ENCODE measurements around the gene CYP46A1. TPM values are rescaled to one million over a fixed set of nuclear protein-coding genes. Genes with fewer than 3 reads are reported as not detected.
A peak's percentile ranks its signal among the peaks of the same experiment; 100 is the strongest.
"Not testable (repeated sequence)": the region's sequence is repeated elsewhere in the genome, so short reads cannot be mapped to it uniquely, and the experiment has no call there.

Gene CYP46A1
- total RNA-seq, 2 experiments from 2014 or later = 0.05 to 0.23 TPM

DNA sequence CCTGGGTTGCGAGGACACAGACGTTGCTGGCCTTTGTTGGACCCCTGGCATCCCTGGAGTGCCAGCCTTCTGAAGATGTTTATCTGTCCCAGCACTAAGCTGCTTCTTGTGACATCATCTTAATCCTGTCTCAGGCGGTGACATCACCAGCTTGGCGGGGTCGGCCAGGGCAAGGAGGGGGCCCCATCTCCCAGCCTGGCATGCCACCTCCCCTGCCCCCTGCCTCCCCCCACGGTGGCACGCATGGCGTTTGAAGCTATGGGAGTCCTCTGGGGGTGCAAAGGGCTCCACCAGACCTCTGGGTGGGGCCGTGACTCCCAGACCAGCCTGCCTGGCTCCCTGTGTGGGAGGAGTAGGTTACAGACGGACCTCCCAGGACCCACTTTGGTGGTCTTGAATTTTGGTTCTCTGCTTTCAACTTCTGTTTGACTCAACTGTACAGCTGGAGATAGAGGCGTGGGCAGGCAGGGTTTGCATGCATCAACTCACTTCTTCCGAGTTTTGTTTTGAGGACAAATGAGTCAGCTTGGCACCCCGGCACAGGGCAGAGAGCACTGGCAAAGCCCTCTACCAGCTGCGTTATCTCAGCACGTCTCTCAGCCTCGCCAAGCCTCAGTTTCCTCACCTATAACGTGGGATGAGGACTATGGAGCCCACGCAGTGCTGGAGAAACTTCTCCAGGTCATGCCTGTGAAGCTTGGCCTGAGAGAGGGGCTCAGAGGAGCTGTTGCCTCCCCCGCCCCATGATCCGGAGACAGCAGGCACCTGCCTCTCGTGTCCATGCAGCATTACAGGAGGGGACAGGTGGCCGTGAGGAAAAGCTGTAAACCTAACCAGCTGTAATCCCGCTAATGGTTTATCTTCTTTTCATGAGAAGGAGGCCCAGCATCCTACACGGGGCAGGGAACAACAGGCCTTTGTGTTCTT lies 70.3 kb downstream of the CYP46A1 start:
- no peak overlapping the region for H3K27ac Mint-ChIP-seq
- no peaks in the 10 kb centered on the region for H3K9me3 Mint-ChIP-seq (ENCODE audit: low read depth)
- H3K4me1 Mint-ChIP-seq = peaks cover 7% of the 10 kb centered on the region
- peaks cover 26% of the 10 kb centered on the region for H3K27me3 Mint-ChIP-seq
- DNase-seq = peak; percentile 57
- ATAC-seq = peak; percentile 67
- POLR2A ChIA-PET = no interaction called here
- intact Hi-C loops (cut with DNase I, micrococcal nuclease) = no loop called here
- no peaks in the 10 kb centered on the region for H3K36me3 Mint-ChIP-seq (ENCODE audit: low read depth)
- CTCF ChIA-PET = interaction anchor here (0.5 to 0.8 kb wide), 8 partner anchors 10 to 737 kb away, joined by 3 to 4 read pairs (median 3); no protein-coding TSS in a partner anchor
- no peak overlapping the region for H3K4me3 Mint-ChIP-seq

DNA sequence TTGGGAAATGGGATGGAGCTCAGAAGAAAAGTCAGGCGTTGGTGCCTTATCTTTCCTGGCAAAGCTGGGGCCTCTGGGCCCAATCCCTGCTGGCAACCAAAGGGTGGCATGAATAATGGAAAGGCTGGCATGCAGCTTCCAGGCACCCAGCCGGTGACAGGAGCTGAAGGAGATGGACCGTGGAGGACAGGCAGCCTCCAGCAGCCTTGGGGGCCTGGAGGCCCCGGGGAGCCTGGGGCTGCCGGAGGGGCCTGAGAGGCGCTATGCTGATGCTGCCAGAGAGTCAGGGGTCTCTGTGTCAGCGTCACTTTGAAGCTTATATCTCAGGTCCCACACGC lies 70.9 kb downstream of the CYP46A1 start:
- ChIA-PET POLR2A (no interaction called here), CTCF (interaction anchor here (0.5 to 0.8 kb wide), 5 partner anchors 11 to 200 kb away, joined by 3 to 4 read pairs (median 3); no protein-coding TSS in a partner anchor)
- ATAC-seq = no peak
- Mint-ChIP-seq H3K27me3 (peaks cover 24% of the 10 kb centered on the region), H3K9me3 (ENCODE audit: low read depth) (no peaks in the 10 kb centered on the region), H3K27ac (no peak overlapping the region), H3K4me3 (no peak overlapping the region), H3K4me1 (peaks cover 7% of the 10 kb centered on the region), H3K36me3 (ENCODE audit: low read depth) (no peaks in the 10 kb centered on the region)
- DNase-seq = no peak
- intact Hi-C loops (cut with DNase I, micrococcal nuclease) = no loop called here

DNA sequence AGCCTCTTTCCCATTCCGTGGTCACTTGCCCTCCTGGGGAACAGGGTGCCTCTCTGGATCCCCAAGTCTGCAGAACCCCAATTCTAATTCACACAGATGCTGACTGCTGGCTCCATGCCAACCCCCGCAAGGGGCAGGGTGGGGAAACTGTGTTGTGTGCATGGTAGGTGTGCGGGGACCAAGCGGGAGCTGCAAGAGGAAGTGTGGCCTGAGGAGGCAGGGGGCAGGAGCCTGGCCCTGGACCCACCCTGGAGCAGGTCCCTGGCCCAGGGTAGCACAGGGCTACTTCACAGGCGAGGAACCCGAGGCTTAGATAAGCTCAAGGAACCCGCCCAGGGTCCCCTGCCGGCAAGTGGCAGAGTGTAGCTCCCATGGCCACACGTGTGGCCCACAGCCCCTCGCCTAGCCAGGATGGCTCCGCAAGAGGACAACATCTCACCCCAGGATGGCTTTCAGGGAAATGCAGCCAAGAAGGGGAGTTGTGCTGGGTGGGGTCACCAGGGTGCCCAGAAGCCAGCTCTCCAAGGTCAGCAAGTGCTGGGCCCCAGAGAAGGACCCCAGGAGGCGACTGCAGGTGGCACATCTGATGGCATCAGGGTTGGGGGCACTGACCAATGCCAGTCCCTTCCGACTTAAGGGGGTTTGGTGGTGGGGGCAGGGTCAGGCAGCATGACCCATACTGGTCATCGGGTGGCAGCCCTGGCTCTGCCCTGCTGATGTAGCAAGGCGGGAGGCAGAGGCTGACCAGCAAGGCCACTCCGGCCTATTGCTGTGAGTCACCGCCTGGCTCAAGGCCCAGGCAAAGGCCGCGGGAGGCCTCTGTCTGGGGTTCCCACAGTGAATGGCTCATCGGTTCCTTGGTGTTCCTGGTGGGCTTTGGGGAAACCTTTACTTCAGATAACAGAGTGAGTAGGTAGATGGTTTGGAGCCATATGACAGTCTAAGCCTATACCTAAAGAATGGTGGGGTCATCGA lies 71.8 kb downstream of the CYP46A1 start:
- ATAC-seq = no peak
- POLR2A ChIA-PET = no interaction called here
- CTCF ChIA-PET = interaction anchor here (0.7 kb wide), 1 partner anchor 12 kb away, joined by 3 read pairs; no protein-coding TSS in a partner anchor
- Mint-ChIP-seq H3K36me3 (ENCODE audit: low read depth) (no peaks in the 10 kb centered on the region), H3K27ac (no peak overlapping the region), H3K9me3 (ENCODE audit: low read depth) (no peaks in the 10 kb centered on the region), H3K4me1 (peaks cover 7% of the 10 kb centered on the region), H3K27me3 (peaks cover 26% of the 10 kb centered on the region), H3K4me3 (no peak overlapping the region)
- intact Hi-C loops (cut with DNase I, micrococcal nuclease) = no loop called here
- DNase-seq = no peak

DNA sequence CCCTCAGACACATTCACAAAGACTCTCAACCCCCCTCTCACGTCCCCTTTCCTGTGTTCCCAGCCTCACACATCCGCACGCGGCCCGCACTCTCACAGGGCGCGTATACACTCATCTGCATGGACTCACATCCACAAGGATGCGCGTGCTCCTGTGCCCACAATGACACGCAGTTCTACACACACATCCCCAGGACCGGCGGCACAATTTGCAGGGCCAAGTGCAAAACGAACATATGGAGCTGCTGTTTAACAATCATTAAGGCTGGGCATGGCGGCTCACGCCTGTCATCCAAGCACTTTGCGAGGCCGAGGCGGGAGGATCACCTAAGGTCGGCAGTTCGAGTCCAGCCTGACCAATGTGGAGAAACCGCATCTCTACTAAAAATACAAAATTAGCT lies 72.7 kb downstream of the CYP46A1 start:
- no peak for DNase-seq
- Mint-ChIP-seq H3K9me3 (ENCODE audit: low read depth) (no peaks in the 10 kb centered on the region), H3K4me1 (peaks cover 7% of the 10 kb centered on the region), H3K4me3 (no peak overlapping the region), H3K27ac (no peak overlapping the region), H3K27me3 (peaks cover 20% of the 10 kb centered on the region), H3K36me3 (ENCODE audit: low read depth) (no peaks in the 10 kb centered on the region)
- intact Hi-C loops (cut with DNase I, micrococcal nuclease) = no loop called here
- ATAC-seq = no peak
- CTCF ChIA-PET = no interaction called here
- POLR2A ChIA-PET = no interaction called here

DNA sequence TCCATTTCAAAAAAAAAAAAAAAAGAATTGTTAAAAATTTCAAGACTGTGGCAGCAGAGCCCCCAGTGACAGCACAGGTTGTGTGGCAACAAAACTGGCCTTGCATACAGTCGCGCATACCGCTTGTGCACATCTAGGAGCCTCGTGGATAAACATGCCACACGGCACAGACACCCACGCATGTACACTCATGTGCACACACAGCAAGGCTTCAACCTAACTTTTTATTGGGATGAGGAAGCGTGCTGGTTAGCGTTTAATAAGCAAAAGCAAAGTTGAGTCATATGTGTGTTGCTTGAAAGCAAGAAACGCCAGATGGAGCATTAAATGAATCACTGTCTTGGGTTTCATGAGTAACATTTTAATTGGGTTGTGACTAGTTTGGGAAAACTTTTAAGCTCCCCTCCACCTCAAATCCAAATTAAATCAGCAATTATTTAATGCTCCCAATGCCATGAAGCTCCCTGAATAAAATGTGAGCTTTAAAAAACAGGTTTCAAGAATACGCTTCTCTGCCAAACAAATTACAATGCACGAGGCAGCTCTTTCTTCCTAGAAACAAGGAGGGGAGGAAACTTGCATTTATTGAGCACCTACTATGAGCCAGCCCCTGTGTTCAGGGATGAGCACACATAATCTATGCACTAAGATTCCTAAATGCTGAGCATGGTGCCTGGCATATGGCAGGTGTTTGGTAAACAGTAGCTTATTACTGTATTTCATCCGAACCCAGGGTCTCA lies 73.4 kb downstream of the CYP46A1 start:
- intact Hi-C loops (cut with DNase I, micrococcal nuclease) = no loop called here
- ATAC-seq (peak; percentile 55), DNase-seq (no peak)
- peaks cover 16% of the 10 kb centered on the region for H3K27me3 Mint-ChIP-seq
- no peak overlapping the region for H3K27ac Mint-ChIP-seq
- H3K36me3 Mint-ChIP-seq (ENCODE audit: low read depth) = no peaks in the 10 kb centered on the region
- CTCF ChIA-PET = interaction anchor here (0.6 to 1.3 kb wide), 3 partner anchors 17 to 127 kb away, joined by 3 read pairs; no protein-coding TSS in a partner anchor
- H3K9me3 Mint-ChIP-seq (ENCODE audit: low read depth) = no peaks in the 10 kb centered on the region
- H3K4me3 Mint-ChIP-seq = no peak overlapping the region
- H3K4me1 Mint-ChIP-seq = peaks cover 7% of the 10 kb centered on the region
- POLR2A ChIA-PET = no interaction called here

DNA sequence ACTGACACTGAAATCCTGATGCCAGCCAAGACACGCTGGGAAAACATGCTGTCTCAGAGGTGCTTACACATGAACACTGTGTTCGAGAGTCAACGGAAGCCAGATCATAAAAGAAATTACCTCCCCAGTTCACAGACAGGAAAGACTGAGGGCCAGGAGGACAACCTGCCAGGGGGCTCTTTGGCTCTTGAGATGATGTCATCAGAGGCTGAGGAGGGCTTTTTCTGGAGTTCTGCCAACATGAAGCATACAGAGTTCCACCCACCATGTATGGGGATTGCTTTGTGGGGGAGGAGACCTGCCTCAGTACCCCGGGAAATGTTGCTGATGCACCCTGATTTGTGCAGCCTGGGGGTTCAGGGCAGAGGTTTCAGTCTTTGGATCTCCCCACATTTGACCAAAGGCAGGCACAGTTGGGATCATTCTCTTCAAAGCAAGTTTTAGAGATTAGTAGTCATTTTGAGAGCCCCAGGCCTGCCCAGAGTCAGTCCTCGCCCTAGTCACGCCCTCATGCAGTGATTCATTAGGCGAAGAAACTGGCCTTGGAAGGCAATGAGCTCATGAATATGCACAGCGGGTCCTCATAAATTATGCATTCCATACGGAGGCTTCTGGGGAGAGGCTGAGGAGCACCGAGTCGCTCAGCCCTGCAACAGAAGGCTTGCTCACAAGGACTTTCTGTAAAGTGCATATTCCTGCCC lies 74.2 kb downstream of the CYP46A1 start:
- peak; percentile 27 for ATAC-seq
- ChIA-PET POLR2A (no interaction called here), CTCF (interaction anchor here (0.7 to 1.3 kb wide), 2 partner anchors 20 to 127 kb away, joined by 3 read pairs; no protein-coding TSS in a partner anchor)
- DNase-seq = no peak
- Mint-ChIP-seq H3K36me3 (ENCODE audit: low read depth) (no peaks in the 10 kb centered on the region), H3K9me3 (ENCODE audit: low read depth) (no peaks in the 10 kb centered on the region), H3K4me3 (no peak overlapping the region), H3K4me1 (peaks cover 6% of the 10 kb centered on the region), H3K27me3 (peaks cover 15% of the 10 kb centered on the region), H3K27ac (no peak overlapping the region)
- intact Hi-C loops (cut with DNase I, micrococcal nuclease) = no loop called here

DNA sequence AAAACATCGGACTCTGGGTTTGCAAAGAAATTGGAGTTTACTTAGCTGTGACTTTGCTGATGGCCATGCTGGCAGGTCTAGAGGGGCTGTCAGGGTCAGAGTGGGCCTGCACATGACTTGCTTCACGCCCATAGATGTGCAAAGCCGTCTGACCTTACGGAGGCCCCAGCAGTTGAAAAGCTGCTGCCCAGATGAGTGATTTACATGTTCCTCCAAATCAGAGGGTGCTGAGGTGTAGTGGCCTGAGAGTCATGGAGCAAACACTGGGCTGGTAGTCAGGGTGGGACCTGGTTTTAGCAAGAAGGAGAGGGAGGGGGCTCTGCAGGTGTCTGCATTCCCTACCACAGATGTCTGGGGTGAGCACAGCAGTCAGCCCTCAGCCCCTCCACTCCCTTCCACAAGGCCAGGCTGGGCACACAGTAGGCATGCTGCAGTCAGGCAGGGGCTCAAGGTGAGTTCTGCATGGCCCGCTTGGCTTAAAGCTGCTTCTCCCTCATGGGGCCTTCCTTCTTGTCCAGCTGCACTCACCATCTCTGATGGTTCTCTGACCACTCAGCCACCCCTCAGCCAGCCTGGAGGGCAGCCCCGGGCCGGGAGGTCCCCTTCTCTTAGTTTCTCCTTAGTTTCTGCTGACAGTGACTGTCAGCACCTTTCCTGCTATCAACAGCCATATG lies 74.9 kb downstream of the CYP46A1 start:
- intact Hi-C loops (cut with DNase I, micrococcal nuclease) = no loop called here
- CTCF ChIA-PET = interaction anchor here (0.7 kb wide), 1 partner anchor 431 kb away, joined by 3 read pairs; no protein-coding TSS in a partner anchor
- ATAC-seq = no peak
- Mint-ChIP-seq H3K9me3 (ENCODE audit: low read depth) (no peaks in the 10 kb centered on the region), H3K36me3 (ENCODE audit: low read depth) (no peaks in the 10 kb centered on the region), H3K27me3 (peaks cover 10% of the 10 kb centered on the region), H3K27ac (no peak overlapping the region), H3K4me3 (no peak overlapping the region), H3K4me1 (peaks cover 2% of the 10 kb centered on the region)
- no peak for DNase-seq
- POLR2A ChIA-PET = no interaction called here

DNA sequence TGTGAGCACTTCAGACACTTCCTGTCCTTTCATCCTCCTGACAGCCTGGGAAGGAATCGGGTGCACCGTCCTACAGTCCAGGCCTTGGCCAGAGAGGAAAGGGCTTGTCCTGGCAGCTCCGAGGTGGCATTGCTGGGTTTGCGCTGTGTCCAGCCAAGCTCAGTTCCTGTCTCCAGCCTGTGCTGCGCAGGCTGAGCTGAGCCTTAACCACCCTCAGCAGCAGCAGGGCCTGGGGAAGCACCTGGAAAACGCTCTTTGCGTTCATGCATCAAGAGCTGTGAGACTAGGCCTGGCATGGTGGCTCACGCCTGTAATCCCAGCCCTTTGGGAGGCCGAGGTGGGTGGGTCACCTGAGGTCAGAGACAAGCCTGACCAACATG lies 75.4 kb downstream of the CYP46A1 start:
- no peaks in the 10 kb centered on the region for H3K9me3 Mint-ChIP-seq (ENCODE audit: low read depth)
- H3K27me3 Mint-ChIP-seq = peaks cover 7% of the 10 kb centered on the region
- no peaks in the 10 kb centered on the region for H3K36me3 Mint-ChIP-seq (ENCODE audit: low read depth)
- intact Hi-C loops (cut with DNase I, micrococcal nuclease) = no loop called here
- ATAC-seq = no peak
- no peak overlapping the region for H3K27ac Mint-ChIP-seq
- no peak overlapping the region for H3K4me3 Mint-ChIP-seq
- no peak for DNase-seq
- ChIA-PET POLR2A (interaction anchor here (0.5 kb wide), 1 partner anchor 685 kb away, joined by 3 read pairs; no protein-coding TSS in a partner anchor), CTCF (interaction anchor here (0.7 kb wide), 2 partner anchors 432 to 507 kb away, joined by 3 read pairs; no protein-coding TSS in a partner anchor)
- H3K4me1 Mint-ChIP-seq = peaks cover 2% of the 10 kb centered on the region

DNA sequence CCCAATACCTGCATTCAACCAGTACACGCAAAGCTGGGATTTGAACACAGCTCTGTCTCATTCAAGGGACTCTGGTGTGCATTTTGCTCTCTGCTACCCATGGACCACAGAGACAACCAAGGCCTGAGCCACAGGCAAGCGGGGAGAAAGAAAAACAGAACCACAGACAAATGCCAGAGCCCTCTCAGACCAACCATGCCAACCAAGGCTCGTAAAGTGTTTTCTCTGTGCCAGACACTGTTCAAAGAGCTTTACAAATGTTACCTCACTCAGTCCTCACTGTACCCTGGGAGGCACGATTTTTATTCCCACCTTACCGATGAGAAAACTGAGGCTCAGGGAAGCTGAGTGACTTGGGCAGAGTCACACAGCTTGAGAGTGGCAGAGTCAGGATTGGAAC lies 76.7 kb downstream of the CYP46A1 start:
- Mint-ChIP-seq H3K27me3 (peaks cover 6% of the 10 kb centered on the region), H3K4me1 (peaks cover 2% of the 10 kb centered on the region), H3K9me3 (ENCODE audit: low read depth) (no peaks in the 10 kb centered on the region), H3K36me3 (ENCODE audit: low read depth) (no peaks in the 10 kb centered on the region), H3K27ac (no peak overlapping the region), H3K4me3 (no peak overlapping the region)
- DNase-seq (no peak), ATAC-seq (no peak)
- CTCF ChIA-PET = no interaction called here
- POLR2A ChIA-PET = no interaction called here
- intact Hi-C loops (cut with DNase I, micrococcal nuclease) = no loop called here

DNA sequence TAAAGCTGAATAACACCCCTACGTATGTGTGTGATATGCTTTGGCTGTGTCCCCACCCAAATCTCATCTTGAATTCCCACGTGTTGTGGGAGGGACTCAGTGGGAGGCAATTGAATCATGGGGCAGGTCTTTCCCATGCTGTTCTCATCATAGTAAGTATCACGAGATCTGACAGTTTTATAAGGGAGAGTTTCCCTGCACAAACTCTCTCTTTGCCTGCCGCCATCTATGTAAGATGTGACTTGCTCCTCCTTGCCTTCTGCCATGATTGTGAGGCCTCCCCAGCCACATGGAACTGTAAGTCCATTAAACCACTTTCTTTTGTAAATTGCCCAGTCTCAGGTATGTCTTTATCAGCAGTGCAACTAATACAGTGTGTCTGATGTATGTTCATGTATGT lies 78.8 kb downstream of the CYP46A1 start:
- H3K27me3 Mint-ChIP-seq, POLR2A ChIA-PET, H3K4me1 Mint-ChIP-seq: not testable (repeated sequence)

More for the DNA sequence above, 78.8 kb downstream of the CYP46A1 start:
- H3K27ac Mint-ChIP-seq; ATAC-seq; DNase-seq; H3K9me3 Mint-ChIP-seq (ENCODE audit: low read depth); CTCF ChIA-PET; H3K36me3 Mint-ChIP-seq (ENCODE audit: low read depth); H3K4me3 Mint-ChIP-seq; intact Hi-C loops (cut with DNase I, micrococcal nuclease): not testable (repeated sequence)

Measured in activated CD4-positive, alpha-beta T cell treated with anti-CD3 and anti-CD28 coated beads for 36 hours (primary cell).